H9 (cell line): ENCODE measurements around the gene CDC27. TPM values are rescaled to one million over a fixed set of nuclear protein-coding genes. Genes with fewer than 3 reads are reported as not detected.
"Not testable (repeated sequence)": the region's sequence is repeated elsewhere in the genome, so short reads cannot be mapped to it uniquely, and the experiment has no call there.

Experiments
- DNase-seq: peaks from one replicate; pipeline ENCODE4 v3.0.0-alpha.2; 2017
- H2AFZ ChIP-seq: one replicate; pipeline ENCODE4 v1.6.1; 2013; ENCODE audit warnings: mild to moderate bottlenecking, low read length, control low read depth, moderate library complexity
- H2AK5ac ChIP-seq: 2 replicates; pipeline ENCODE4 v1.6.1; 2013; ENCODE audit warnings: low read length, control low read depth, mixed read lengths; ENCODE audit not compliant: insufficient read length
- H2BK120ac ChIP-seq: one replicate; pipeline ENCODE4 v1.6.1; 2013; ENCODE audit warnings: low read depth, mild to moderate bottlenecking, low read length, control low read depth, inconsistent platforms; ENCODE audit not compliant: poor library complexity, severe bottlenecking
- H2BK12ac ChIP-seq: 2 replicates; pipeline ENCODE4 v1.6.1; 2013; ENCODE audit warnings: low read length, control low read depth, mixed read lengths, low read depth; ENCODE audit not compliant: insufficient read length
- H2BK15ac ChIP-seq: 2 replicates; pipeline ENCODE4 v1.6.1; 2013; ENCODE audit warnings: low read depth, low read length, control low read depth
- H2BK20ac ChIP-seq: one replicate; pipeline ENCODE4 v1.6.1; 2013; ENCODE audit warnings: low read depth, mild to moderate bottlenecking, low read length, control low read depth, inconsistent platforms; ENCODE audit not compliant: poor library complexity, severe bottlenecking
- H2BK5ac ChIP-seq: 2 replicates; pipeline ENCODE4 v1.6.1; 2013; ENCODE audit warnings: low read length, control low read depth, mixed read lengths; ENCODE audit not compliant: insufficient read length
- H3K14ac ChIP-seq: 2 replicates; pipeline ENCODE4 v1.6.1; 2013; ENCODE audit warnings: low read length, control low read depth; ENCODE audit not compliant: insufficient read depth
- H3K18ac ChIP-seq: 2 replicates; pipeline ENCODE4 v1.6.1; 2013; ENCODE audit warnings: low read depth, mild to moderate bottlenecking, mixed read lengths, low read length, control low read depth; ENCODE audit not compliant: insufficient read length
- H3K23ac ChIP-seq: 2 replicates; pipeline ENCODE4 v1.6.1; 2013; ENCODE audit warnings: low read length, control low read depth, mixed read lengths, low read depth; ENCODE audit not compliant: insufficient read length
- H3K23me2 ChIP-seq: 2 replicates; pipeline ENCODE4 v1.6.1; 2013; ENCODE audit warnings: low read depth, mild to moderate bottlenecking, mixed read lengths, low read length, control low read depth; ENCODE audit not compliant: insufficient read length, poor library complexity, severe bottlenecking
- H3K27ac ChIP-seq: 2 replicates; pipeline ENCODE4 v1.5.1; 2013; ENCODE audit warnings: low read length, control low read depth, mixed read lengths, low read depth; ENCODE audit not compliant: insufficient read length
- H3K27me3 ChIP-seq: 2 replicates; pipeline ENCODE4 v1.6.1; 2013; ENCODE audit warnings: low read length, control low read depth, inconsistent platforms; ENCODE audit not compliant: insufficient read depth
- H3K4ac ChIP-seq: 2 replicates; pipeline ENCODE4 v1.6.1; 2013; ENCODE audit warnings: low read depth, mild to moderate bottlenecking, control low read depth, inconsistent platforms, low read length, moderate library complexity
- H3K4me1 ChIP-seq: 2 replicates; pipeline ENCODE4 v1.6.1; 2013; ENCODE audit warnings: low read length, control low read depth, inconsistent platforms; ENCODE audit not compliant: insufficient read depth
- H3K4me2 ChIP-seq: 2 replicates; pipeline ENCODE4 v1.6.1; 2013; ENCODE audit warnings: low read length, control low read depth, mixed read lengths; ENCODE audit not compliant: insufficient read length, insufficient read depth
- H3K56ac ChIP-seq: 2 replicates; pipeline ENCODE4 v1.6.1; 2013; ENCODE audit warnings: low read depth, mild to moderate bottlenecking, mixed read lengths, low read length, control low read depth; ENCODE audit not compliant: insufficient read length
- H3K79me1 ChIP-seq: 2 replicates; pipeline ENCODE4 v1.6.1; 2013; ENCODE audit warnings: low read depth, mild to moderate bottlenecking, moderate library complexity, low read length, control low read depth, inconsistent platforms; ENCODE audit not compliant: insufficient read depth, poor library complexity, severe bottlenecking
- H3K79me2 ChIP-seq: 2 replicates; pipeline ENCODE4 v1.6.1; 2013; ENCODE audit warnings: low read length, control low read depth, inconsistent platforms; ENCODE audit not compliant: insufficient read depth
- H3K9ac ChIP-seq: 2 replicates; pipeline ENCODE4 v1.6.1; 2013; ENCODE audit warnings: low read length, control low read depth, mixed read lengths; ENCODE audit not compliant: insufficient read length; ENCODE audit errors: extremely low read depth
- H3K9me3 ChIP-seq: one replicate; pipeline ENCODE4 v1.6.1; 2013; ENCODE audit warnings: low read depth, low read length, inconsistent platforms; ENCODE audit not compliant: control insufficient read depth
- H3T11ph ChIP-seq: one replicate; pipeline ENCODE4 v1.6.1; 2013; ENCODE audit warnings: mild to moderate bottlenecking, low read length, control low read depth, inconsistent platforms
- H4K20me1 ChIP-seq: one replicate; pipeline ENCODE4 v1.6.1; 2013; ENCODE audit not compliant: control insufficient read depth, insufficient read length, insufficient read depth
- H4K5ac ChIP-seq: 2 replicates; pipeline ENCODE4 v1.6.1; 2013; ENCODE audit warnings: low read depth, mild to moderate bottlenecking, mixed read lengths, low read length, control low read depth; ENCODE audit not compliant: insufficient read length
- H4K8ac ChIP-seq: replicated peaks from 2 replicates; pipeline ENCODE4 v1.6.1; 2013; ENCODE audit warnings: low read length, control low read depth, mixed read lengths, low read depth; ENCODE audit not compliant: insufficient read length
- H4K91ac ChIP-seq: 2 replicates; pipeline ENCODE4 v1.6.1; 2013; ENCODE audit warnings: low read depth, mild to moderate bottlenecking, moderate library complexity, mixed read lengths, low read length, control low read depth; ENCODE audit not compliant: insufficient read length
- H3K27ac Mint-ChIP-seq, 3 experiments: 2 replicates in 2 of 3; 3 replicates in 1 of 3; pipeline ENCODE4 v1.8.0; 2020 to 2021; ENCODE audit warnings: mixed read lengths in 3 of 3, mild to moderate bottlenecking in 1 of 3, moderate library complexity in 1 of 3
- H3K27me3 Mint-ChIP-seq: 2 replicates; pipeline ENCODE4 v1.8.0; 2021; ENCODE audit warnings: low read depth, mild to moderate bottlenecking, moderate library complexity, mixed read lengths
- H3K36me3 Mint-ChIP-seq, 3 experiments: 2 replicates in 2 of 3; 3 replicates in 1 of 3; pipeline ENCODE4 v1.8.0; 2020 to 2021; ENCODE audit warnings: low read depth in 3 of 3, mixed read lengths in 3 of 3; ENCODE audit not compliant: insufficient read depth in 1 of 3
- H3K4me1 Mint-ChIP-seq, 2 experiments: 2 replicates each; pipeline ENCODE4 v1.8.0; 2020; ENCODE audit warnings: mixed read lengths in 2 of 2
- H3K4me3 Mint-ChIP-seq, 2 experiments: 2 replicates in 1 of 2; 3 replicates in 1 of 2; pipeline ENCODE4 v1.8.0; 2020 to 2021; ENCODE audit warnings: mild to moderate bottlenecking in 2 of 2, mixed read lengths in 2 of 2, moderate library complexity in 1 of 2
- H3K9me3 Mint-ChIP-seq, 2 experiments: 2 replicates in 1 of 2; 3 replicates in 1 of 2; pipeline ENCODE4 v1.8.0; 2020; ENCODE audit warnings: mild to moderate bottlenecking in 2 of 2, mixed read lengths in 2 of 2, moderate library complexity in 1 of 2
- WGBS: extraction: QIAGEN DNeasy Blood & Tissue Kit; methylation state at CpG from one replicate; pipeline ENCODE4 v1.1.7; 2013; ENCODE audit warnings: missing lambda C conversion rate, low lambda C conversion rate, mixed read lengths; ENCODE audit not compliant: insufficient read length; ENCODE audit errors: extremely low coverage; 5-methylcytosine and 5-hydroxymethylcytosine counted together
- total RNA-seq: library from RNA; stranded (reverse); gene quantifications from 2 replicates; pipeline ENCODE4 v1.2.1, GENCODE V29; 2021
- TF ChIP-seq, protein P1 (sequence below): fragments of 200-600 bp; sonication (generic); conservative IDR thresholded peaks from 3 replicates; pipeline ENCODE4 v1.8.0; 2021; ENCODE audit warnings: antibody characterized with exemption, mild to moderate bottlenecking

CDC27 gene
- total RNA-seq, 1 experiment from 2014 or later, result 82.5 TPM

DNA sequence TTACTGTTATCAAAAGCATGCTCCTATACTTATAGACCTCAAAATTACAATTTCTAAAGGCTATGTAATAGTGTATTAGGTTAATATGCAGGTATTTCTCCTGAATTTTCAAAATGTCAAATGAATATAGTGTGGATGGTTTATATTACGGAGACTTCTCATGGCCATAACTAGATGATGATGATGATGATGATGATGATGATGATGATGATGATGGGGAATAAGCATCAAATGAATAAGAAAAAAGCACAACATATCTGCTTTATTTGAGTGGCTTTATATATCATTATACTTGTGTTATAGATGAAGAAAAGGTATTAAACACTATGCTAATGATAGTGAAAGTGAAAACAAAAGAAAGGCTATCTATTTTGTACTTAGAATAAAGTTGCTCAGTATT, 53.9 kb downstream of the CDC27 start:
- no peak overlapping the region for H3K18ac ChIP-seq

DNA sequence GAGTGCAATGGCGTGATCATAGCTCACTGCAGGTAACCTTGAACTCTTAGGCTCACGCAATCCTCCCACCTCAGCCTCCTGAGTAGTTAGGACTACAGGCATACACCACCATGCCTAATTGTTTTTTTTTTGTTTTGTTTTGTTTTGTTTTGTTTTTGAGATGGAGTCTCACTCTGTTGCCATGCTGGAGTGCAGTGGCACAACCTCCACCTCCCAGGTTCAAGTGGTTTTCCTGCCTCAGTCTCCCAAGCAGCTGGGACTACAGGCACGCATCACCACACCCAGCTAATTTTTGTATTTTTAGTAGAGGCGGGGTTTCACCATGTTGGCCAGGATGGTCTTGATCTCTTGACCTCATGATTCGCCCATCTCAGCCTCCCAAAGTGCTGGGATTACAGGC, 54.7 kb downstream of the CDC27 start:
- WGBS, result no CpG with 5 or more reads among the region's 5 CpGs
- H3K14ac ChIP-seq, DNase-seq, H2BK15ac ChIP-seq, H3K18ac ChIP-seq, H3K4me1 Mint-ChIP-seq, H3K4ac ChIP-seq, H3K4me1 ChIP-seq, H2BK12ac ChIP-seq, H4K8ac ChIP-seq, H3K79me2 ChIP-seq, H2AK5ac ChIP-seq, H3K9ac ChIP-seq, H3K79me1 ChIP-seq, H2BK5ac ChIP-seq, H2BK120ac ChIP-seq, H3K9me3 ChIP-seq, H3T11ph ChIP-seq, H4K20me1 ChIP-seq, H3K27me3 Mint-ChIP-seq, H2BK20ac ChIP-seq, H3K27ac Mint-ChIP-seq, H3K27ac ChIP-seq, H2AFZ ChIP-seq, H3K27me3 ChIP-seq, H4K5ac ChIP-seq, H3K9me3 Mint-ChIP-seq, H3K23me2 ChIP-seq, H3K23ac ChIP-seq, H3K4me2 ChIP-seq, H3K56ac ChIP-seq, H3K4me3 Mint-ChIP-seq, H4K91ac ChIP-seq: not testable (repeated sequence)
- H3K36me3 Mint-ChIP-seq, result peaks cover 27 to 64% (median 61%) of the 10 kb centered on the region in 3 experiments

More for the DNA sequence above, 53.9 kb downstream of the CDC27 start:
- Histone ChIP-seq H3K23me2 (no peaks in the 10 kb centered on the region), H4K5ac (no peak overlapping the region), H3K27ac (no peak overlapping the region), H3K9me3 (no peaks in the 10 kb centered on the region), H3K56ac (no peak overlapping the region), H2BK15ac (no peak overlapping the region), H4K8ac (no peak overlapping the region), H3K9ac (no peak overlapping the region), H3K4me2 (no peak overlapping the region), H3K14ac (no peak overlapping the region), H3K23ac (no peak overlapping the region), H2AK5ac (no peak overlapping the region), H3T11ph (no peak overlapping the region), H2BK12ac (no peak overlapping the region), H3K79me1 (no peaks in the 10 kb centered on the region), H3K4me1 (no peaks in the 10 kb centered on the region), H3K27me3 (no peaks in the 10 kb centered on the region), H3K79me2 (no peaks in the 10 kb centered on the region), H4K91ac (no peak overlapping the region), H4K20me1 (no peaks in the 10 kb centered on the region), H2BK5ac (no peak overlapping the region), H2BK20ac (no peak overlapping the region), H3K4ac (no peak overlapping the region), H2BK120ac (no peak overlapping the region), H2AFZ (no peak overlapping the region)
- no peaks in the 10 kb centered on the region for H3K4me1 Mint-ChIP-seq
- H3K27me3 Mint-ChIP-seq, result no peaks in the 10 kb centered on the region
- H3K9me3 Mint-ChIP-seq, result no peaks in the 10 kb centered on the region
- WGBS, result no CpG with 5 or more reads among the region's 1 CpG
- peaks cover 33 to 71% (median 68%) of the 10 kb centered on the region in 3 experiments for H3K36me3 Mint-ChIP-seq
- DNase-seq, result no peak
- H3K4me3 Mint-ChIP-seq, result no peak overlapping the region
- no peak overlapping the region for H3K27ac Mint-ChIP-seq
- TF ChIP-seq, protein P1, sequence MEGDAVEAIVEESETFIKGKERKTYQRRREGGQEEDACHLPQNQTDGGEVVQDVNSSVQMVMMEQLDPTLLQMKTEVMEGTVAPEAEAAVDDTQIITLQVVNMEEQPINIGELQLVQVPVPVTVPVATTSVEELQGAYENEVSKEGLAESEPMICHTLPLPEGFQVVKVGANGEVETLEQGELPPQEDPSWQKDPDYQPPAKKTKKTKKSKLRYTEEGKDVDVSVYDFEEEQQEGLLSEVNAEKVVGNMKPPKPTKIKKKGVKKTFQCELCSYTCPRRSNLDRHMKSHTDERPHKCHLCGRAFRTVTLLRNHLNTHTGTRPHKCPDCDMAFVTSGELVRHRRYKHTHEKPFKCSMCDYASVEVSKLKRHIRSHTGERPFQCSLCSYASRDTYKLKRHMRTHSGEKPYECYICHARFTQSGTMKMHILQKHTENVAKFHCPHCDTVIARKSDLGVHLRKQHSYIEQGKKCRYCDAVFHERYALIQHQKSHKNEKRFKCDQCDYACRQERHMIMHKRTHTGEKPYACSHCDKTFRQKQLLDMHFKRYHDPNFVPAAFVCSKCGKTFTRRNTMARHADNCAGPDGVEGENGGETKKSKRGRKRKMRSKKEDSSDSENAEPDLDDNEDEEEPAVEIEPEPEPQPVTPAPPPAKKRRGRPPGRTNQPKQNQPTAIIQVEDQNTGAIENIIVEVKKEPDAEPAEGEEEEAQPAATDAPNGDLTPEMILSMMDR, result no peak
